HG02973 (cell line): ENCODE data around the gene MYH9.

Experiments
- ATAC-seq: cut with Tn5 transposase; IDR thresholded peaks from one replicate; pipeline ENCODE4 v1.9.1; 2021; ENCODE audit warnings: moderate library complexity; ENCODE audit not compliant: unreplicated experiment

The MYH9 gene

GRCh38 chr22:36319595-36320497, 67.9 kb downstream of the MYH9 start:
- no peak for ATAC-seq

GRCh38 chr22:36318442-36318841, 69.3 kb downstream of the MYH9 start:
- no peak for ATAC-seq

GRCh38 chr22:36317658-36318271, 70.0 kb downstream of the MYH9 start:
- ATAC-seq, result no peak

GRCh38 chr22:36316419-36316818, 71.3 kb downstream of the MYH9 start:
- no peak for ATAC-seq

- no peak for ATAC-seq
Measured at GRCh38 chr22:36315325-36315724, 72.4 kb downstream of the MYH9 start.

GRCh38 chr22:36311386-36312085, 76.2 kb downstream of the MYH9 start:
- no peak for ATAC-seq

- no peak for ATAC-seq
Measured at GRCh38 chr22:36308880-36309279, 78.9 kb downstream of the MYH9 start.

- ATAC-seq, result no peak
Measured at GRCh38 chr22:36306227-36306626, 81.5 kb downstream of the MYH9 start.

- no peak for ATAC-seq
Measured at GRCh38 chr22:36305813-36306212, 82.0 kb downstream of the MYH9 start.

GRCh38 chr22:36304429-36304828, 83.3 kb downstream of the MYH9 start:
- ATAC-seq, result no peak

- ATAC-seq, result no peak
Measured at GRCh38 chr22:36303874-36304273, 83.9 kb downstream of the MYH9 start.

- ATAC-seq, result no peak
Measured at GRCh38 chr22:36303115-36303467, 84.7 kb downstream of the MYH9 start.

- no peak for ATAC-seq
Measured at GRCh38 chr22:36302439-36303114, 85.2 kb downstream of the MYH9 start.

- ATAC-seq, result no peak
Measured at GRCh38 chr22:36301851-36302250, 85.9 kb downstream of the MYH9 start.

GRCh38 chr22:36301384-36301828, 86.4 kb downstream of the MYH9 start:
- no peak for ATAC-seq

- no peak for ATAC-seq
Measured at GRCh38 chr22:36300396-36301212, 87.2 kb downstream of the MYH9 start.

- no peak for ATAC-seq
Measured at GRCh38 chr22:36299911-36300310, 87.9 kb downstream of the MYH9 start.

- no peak for ATAC-seq
Measured at GRCh38 chr22:36299295-36299694, 88.5 kb downstream of the MYH9 start.

- ATAC-seq, result no peak
Measured at GRCh38 chr22:36298601-36299000, 89.2 kb downstream of the MYH9 start.

GRCh38 chr22:36298118-36298517, 89.6 kb downstream of the MYH9 start:
- no peak for ATAC-seq
